PC-9 (cell line): ENCODE data around the gene FOXN3. TPM values are rescaled to one million over a fixed set of nuclear protein-coding genes. Genes with fewer than 3 reads are reported as not detected.

Experiments
- BruUV-seq: library from RNA; stranded (reverse); fragments of 400-500 nt; replicated peaks from 2 replicates; lab custom pipeline; 2021; lab: Mats Ljungman, UMichigan
- CTCF ChIA-PET: fragments of 300-600 bp; sonication (Branson Sonifier 250); formaldehyde crosslinking; loops from one replicate; lab custom pipeline; 2022; ENCODE audit warnings: antibody characterized with exemption; lab: Charles Lee
- POLR2A ChIA-PET: fragments of 300-600 bp; sonication (Branson Sonifier 250); formaldehyde crosslinking; loops from one replicate; lab custom pipeline; 2022; ENCODE audit warnings: antibody characterized with exemption; ENCODE audit not compliant: unreplicated experiment; lab: Charles Lee
- DNase-seq, 2 experiments: peaks; one replicate each; pipeline versions ENCODE4 v3.0.0 to v3.0.0-alpha.2; 2015 to 2022; ENCODE audit warnings: mixed read lengths in 1 of 2
- H2AFZ ChIP-seq: fragments of 200-600 bp; sonication (generic); 2 replicates; pipeline ENCODE4 v1.8.1; 2017; ENCODE audit warnings: antibody characterized with exemption
- H3F3A ChIP-seq: fragments of 200-600 bp; sonication (generic); 2 replicates; pipeline ENCODE4 v1.8.1; 2017; ENCODE audit warnings: antibody characterized with exemption, mild to moderate bottlenecking, low read depth; ENCODE audit not compliant: insufficient read depth
- H3K27ac ChIP-seq: fragments of 200-600 bp; sonication (generic); 2 replicates; pipeline ENCODE4 v1.6.1; 2016; ENCODE audit warnings: mixed run types
- H3K27me3 ChIP-seq: fragments of 200-600 bp; sonication (generic); 2 replicates; pipeline ENCODE4 v1.6.1; 2016; ENCODE audit warnings: low read depth, mixed run types; ENCODE audit not compliant: insufficient read depth
- H3K36me3 ChIP-seq: fragments of 200-600 bp; sonication (generic); 2 replicates; pipeline ENCODE4 v1.6.1; 2016; ENCODE audit warnings: low read depth, mixed run types
- H3K4me1 ChIP-seq: fragments of 200-600 bp; sonication (generic); replicated peaks from 2 replicates; pipeline ENCODE4 v1.6.1; 2016; ENCODE audit warnings: mixed run types; ENCODE audit not compliant: insufficient read depth
- H3K4me2 ChIP-seq: fragments of 200-600 bp; sonication (generic); 2 replicates; pipeline ENCODE4 v1.6.1; 2017; ENCODE audit warnings: mixed run types
- H3K4me3 ChIP-seq: fragments of 200-600 bp; sonication (generic); 2 replicates; pipeline ENCODE4 v1.6.1; 2016; ENCODE audit warnings: mixed run types
- H3K79me2 ChIP-seq: fragments of 200-600 bp; sonication (generic); 2 replicates; pipeline ENCODE4 v1.6.1; 2017; ENCODE audit warnings: low read depth, mixed run types
- H3K9me2 ChIP-seq: fragments of 200-600 bp; sonication (generic); 2 replicates; pipeline ENCODE4 v1.8.1; 2017; ENCODE audit warnings: mild to moderate bottlenecking; ENCODE audit not compliant: insufficient read depth
- H3K9me3 ChIP-seq: fragments of 200-600 bp; sonication (generic); 2 replicates; pipeline ENCODE4 v1.8.1; 2016; ENCODE audit warnings: low read depth; ENCODE audit not compliant: insufficient read depth
- H4K20me1 ChIP-seq: fragments of 200-600 bp; sonication (generic); 2 replicates; pipeline ENCODE4 v1.8.1; 2017; ENCODE audit not compliant: insufficient read depth
- EZH2 ChIP-seq: fragments of 200-600 bp; sonication (generic); IDR thresholded peaks from 2 replicates; pipeline ENCODE4 v1.8.0; 2017; ENCODE audit warnings: antibody characterized with exemption, low read depth
- intact Hi-C: fragments of 100-400 bp; cut with micrococcal nuclease; formaldehyde crosslinking; loops from one replicate; pipeline ENCODE4 v1.10.0; 2022; ENCODE audit not compliant: unreplicated experiment
- total RNA-seq: library from RNA; stranded (reverse); gene quantifications from 2 replicates; pipeline ENCODE4 v1.2.3, GENCODE V29; 2021
- TF ChIP-seq, protein P1 (sequence below): fragments of 200-600 bp; sonication (generic); conservative IDR thresholded peaks from 2 replicates; pipeline ENCODE4 v1.6.1; 2017; ENCODE audit warnings: mixed run types, antibody characterized with exemption, mild to moderate bottlenecking, moderate library complexity

The FOXN3 gene
- total RNA-seq, 1 experiment from 2014 or later, result 4.2 TPM

- no peak overlapping the region for H3K4me2 ChIP-seq
- no peaks in the 10 kb centered on the region for H3K4me1 ChIP-seq
- peaks cover 5% of the 10 kb centered on the region; the same call in 1 of the 2 replicates for H3K27me3 ChIP-seq
- no peaks in the 10 kb centered on the region for H3K9me2 ChIP-seq
- ChIA-PET CTCF (no interaction called here), POLR2A (no interaction called here)
- no peaks in the 10 kb centered on the region for H3K36me3 ChIP-seq
- no peaks in the 10 kb centered on the region for H4K20me1 ChIP-seq
- no peaks in the 10 kb centered on the region for H3F3A ChIP-seq
- DNase-seq, result no peak
- no TSS peak for BruUV-seq
- H2AFZ ChIP-seq, result no peak overlapping the region
- no peak overlapping the region for H3K27ac ChIP-seq
- H3K79me2 ChIP-seq, result no peaks in the 10 kb centered on the region
- no peak overlapping the region for H3K4me3 ChIP-seq
- intact Hi-C loops, result loop anchor here (2.0 kb wide), 1 partner anchor 27 kb away; no protein-coding TSS in a partner anchor
- no peak for TF ChIP-seq EZH2
- TF ChIP-seq, protein P1, sequence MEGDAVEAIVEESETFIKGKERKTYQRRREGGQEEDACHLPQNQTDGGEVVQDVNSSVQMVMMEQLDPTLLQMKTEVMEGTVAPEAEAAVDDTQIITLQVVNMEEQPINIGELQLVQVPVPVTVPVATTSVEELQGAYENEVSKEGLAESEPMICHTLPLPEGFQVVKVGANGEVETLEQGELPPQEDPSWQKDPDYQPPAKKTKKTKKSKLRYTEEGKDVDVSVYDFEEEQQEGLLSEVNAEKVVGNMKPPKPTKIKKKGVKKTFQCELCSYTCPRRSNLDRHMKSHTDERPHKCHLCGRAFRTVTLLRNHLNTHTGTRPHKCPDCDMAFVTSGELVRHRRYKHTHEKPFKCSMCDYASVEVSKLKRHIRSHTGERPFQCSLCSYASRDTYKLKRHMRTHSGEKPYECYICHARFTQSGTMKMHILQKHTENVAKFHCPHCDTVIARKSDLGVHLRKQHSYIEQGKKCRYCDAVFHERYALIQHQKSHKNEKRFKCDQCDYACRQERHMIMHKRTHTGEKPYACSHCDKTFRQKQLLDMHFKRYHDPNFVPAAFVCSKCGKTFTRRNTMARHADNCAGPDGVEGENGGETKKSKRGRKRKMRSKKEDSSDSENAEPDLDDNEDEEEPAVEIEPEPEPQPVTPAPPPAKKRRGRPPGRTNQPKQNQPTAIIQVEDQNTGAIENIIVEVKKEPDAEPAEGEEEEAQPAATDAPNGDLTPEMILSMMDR, result no peak
- no peaks in the 10 kb centered on the region for H3K9me3 ChIP-seq
Observed at GRCh38 chr14:89187501-89187900, 229.5 kb downstream of the FOXN3 start.

DNA sequence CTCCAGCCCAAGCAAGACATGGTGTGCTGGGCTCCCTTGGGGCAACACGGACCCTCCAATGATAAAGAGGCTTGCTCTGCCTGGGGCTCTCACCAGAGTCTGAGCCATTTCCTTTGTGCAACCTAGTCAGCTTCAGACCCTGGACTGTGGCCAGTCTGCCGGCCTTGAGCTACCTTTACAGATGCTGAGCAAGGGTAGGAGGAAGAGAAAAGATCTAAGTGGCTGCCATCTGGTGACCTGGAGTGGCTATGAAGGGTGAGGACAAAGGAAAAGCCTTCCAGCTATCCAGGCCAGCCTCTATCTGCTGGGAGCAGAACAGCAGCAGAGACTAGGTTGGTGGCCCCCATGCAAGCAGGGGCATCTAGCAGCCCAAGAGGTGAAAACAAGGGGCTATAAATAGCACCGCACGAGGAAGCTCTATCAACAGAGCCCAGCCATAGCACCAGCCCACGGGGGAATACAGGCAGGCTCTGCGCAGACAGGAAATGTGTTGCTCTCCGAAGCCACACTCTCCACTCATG is 230.1 kb downstream of the FOXN3 start:
- Histone ChIP-seq H3K27ac (no peak overlapping the region), H3K4me3 (no peak overlapping the region), H3K9me2 (no peaks in the 10 kb centered on the region), H3K27me3 (peaks cover 8% of the 10 kb centered on the region; the same call in 1 of the 2 replicates), H3F3A (no peaks in the 10 kb centered on the region), H3K79me2 (no peaks in the 10 kb centered on the region), H3K4me2 (peak overlapping the region; percentile 26; the same call in 1 of the 2 replicates), H2AFZ (no peak overlapping the region), H3K9me3 (no peaks in the 10 kb centered on the region), H4K20me1 (no peaks in the 10 kb centered on the region), H3K36me3 (no peaks in the 10 kb centered on the region), H3K4me1 (no peaks in the 10 kb centered on the region)
- no TSS peak for BruUV-seq
- intact Hi-C loops, result loop anchor here (2.0 kb wide), 1 partner anchor 28 kb away; no protein-coding TSS in a partner anchor
- CTCF ChIA-PET, result no interaction called here
- TF ChIP-seq EZH2, result no peak
- TF ChIP-seq, protein P1, result no peak
- DNase-seq, result no peak
- POLR2A ChIA-PET, result no interaction called here

DNA sequence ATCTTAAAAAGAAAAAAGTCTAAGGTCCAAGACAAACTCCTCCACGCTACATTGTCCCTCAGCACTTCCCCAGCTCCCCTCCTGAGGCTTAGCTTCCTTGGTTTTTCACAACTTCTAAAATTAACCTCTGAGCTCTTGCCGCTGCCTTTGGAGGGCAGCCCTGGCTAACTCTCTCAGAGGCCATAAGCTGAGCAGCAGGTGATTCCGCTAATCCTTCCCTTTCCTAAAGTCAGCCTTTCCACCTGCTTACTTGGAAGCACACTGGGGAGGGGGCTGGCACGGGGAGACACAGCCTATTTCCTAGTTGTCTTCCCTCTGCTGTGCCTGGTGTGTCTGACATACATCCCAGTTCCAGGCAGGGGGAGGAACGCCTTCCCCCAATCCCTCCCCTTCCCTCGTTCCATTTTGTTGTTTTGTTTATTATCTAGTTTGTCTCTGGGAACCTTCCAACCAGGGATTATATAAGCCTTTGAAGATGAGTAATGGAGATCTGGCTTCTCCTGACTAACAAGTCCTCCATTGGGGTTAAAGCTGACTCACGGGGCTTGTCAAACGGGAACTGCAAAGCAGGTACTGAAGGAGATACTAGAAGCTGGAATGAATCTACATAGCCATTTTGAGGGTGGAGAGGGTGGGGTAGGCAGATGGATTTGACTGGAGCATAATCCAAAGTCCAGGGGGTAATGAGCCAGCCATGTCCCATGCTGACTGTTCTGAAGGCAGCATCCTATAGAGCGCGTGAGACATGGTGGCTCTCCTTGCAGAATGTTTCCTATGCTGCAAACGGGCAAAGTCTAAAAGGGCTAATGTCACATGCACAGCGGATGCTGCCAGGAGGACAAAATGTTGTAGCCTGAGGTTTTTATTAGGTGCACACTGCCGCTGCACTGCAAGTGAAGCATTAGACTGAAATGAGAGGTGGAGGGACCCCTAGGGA is 230.8 kb downstream of the FOXN3 start:
- H3K27me3 ChIP-seq, result peaks cover 15% of the 10 kb centered on the region; the same call in 1 of the 2 replicates
- no peaks in the 10 kb centered on the region for H3F3A ChIP-seq
- no peaks in the 10 kb centered on the region for H3K9me3 ChIP-seq
- DNase-seq, result peak; percentile 34 to 51
- no peak overlapping the region for H2AFZ ChIP-seq
- no peak overlapping the region for H3K4me3 ChIP-seq
- no TSS peak for BruUV-seq
- intact Hi-C loops, result loop anchor here (2.0 kb wide), 1 partner anchor 29 kb away; no protein-coding TSS in a partner anchor
- TF ChIP-seq, protein P1, result no peak
- TF ChIP-seq EZH2, result no peak
- no peak overlapping the region for H3K27ac ChIP-seq
- no peaks in the 10 kb centered on the region for H4K20me1 ChIP-seq
- no peaks in the 10 kb centered on the region for H3K79me2 ChIP-seq
- CTCF ChIA-PET, result no interaction called here
- H3K4me1 ChIP-seq, result no peaks in the 10 kb centered on the region
- POLR2A ChIA-PET, result no interaction called here
- no peaks in the 10 kb centered on the region for H3K36me3 ChIP-seq
- H3K4me2 ChIP-seq, result peak overlapping the region; percentile 26; the same call in 1 of the 2 replicates
- H3K9me2 ChIP-seq, result no peaks in the 10 kb centered on the region
